HG03066 (cell line): ENCODE measurements around the gene DCN.
"Not testable (repeated sequence)": the region's sequence is repeated elsewhere in the genome, so short reads cannot be mapped to it uniquely, and the experiment has no call there.

ENCODE experiments used
- ATAC-seq: cut with Tn5 transposase; IDR thresholded peaks from one replicate; pipeline ENCODE4 v1.9.1; 2021; ENCODE audit warnings: low read depth; ENCODE audit not compliant: unreplicated experiment

The DCN gene, protein sequence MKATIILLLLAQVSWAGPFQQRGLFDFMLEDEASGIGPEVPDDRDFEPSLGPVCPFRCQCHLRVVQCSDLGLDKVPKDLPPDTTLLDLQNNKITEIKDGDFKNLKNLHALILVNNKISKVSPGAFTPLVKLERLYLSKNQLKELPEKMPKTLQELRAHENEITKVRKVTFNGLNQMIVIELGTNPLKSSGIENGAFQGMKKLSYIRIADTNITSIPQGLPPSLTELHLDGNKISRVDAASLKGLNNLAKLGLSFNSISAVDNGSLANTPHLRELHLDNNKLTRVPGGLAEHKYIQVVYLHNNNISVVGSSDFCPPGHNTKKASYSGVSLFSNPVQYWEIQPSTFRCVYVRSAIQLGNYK

DNA sequence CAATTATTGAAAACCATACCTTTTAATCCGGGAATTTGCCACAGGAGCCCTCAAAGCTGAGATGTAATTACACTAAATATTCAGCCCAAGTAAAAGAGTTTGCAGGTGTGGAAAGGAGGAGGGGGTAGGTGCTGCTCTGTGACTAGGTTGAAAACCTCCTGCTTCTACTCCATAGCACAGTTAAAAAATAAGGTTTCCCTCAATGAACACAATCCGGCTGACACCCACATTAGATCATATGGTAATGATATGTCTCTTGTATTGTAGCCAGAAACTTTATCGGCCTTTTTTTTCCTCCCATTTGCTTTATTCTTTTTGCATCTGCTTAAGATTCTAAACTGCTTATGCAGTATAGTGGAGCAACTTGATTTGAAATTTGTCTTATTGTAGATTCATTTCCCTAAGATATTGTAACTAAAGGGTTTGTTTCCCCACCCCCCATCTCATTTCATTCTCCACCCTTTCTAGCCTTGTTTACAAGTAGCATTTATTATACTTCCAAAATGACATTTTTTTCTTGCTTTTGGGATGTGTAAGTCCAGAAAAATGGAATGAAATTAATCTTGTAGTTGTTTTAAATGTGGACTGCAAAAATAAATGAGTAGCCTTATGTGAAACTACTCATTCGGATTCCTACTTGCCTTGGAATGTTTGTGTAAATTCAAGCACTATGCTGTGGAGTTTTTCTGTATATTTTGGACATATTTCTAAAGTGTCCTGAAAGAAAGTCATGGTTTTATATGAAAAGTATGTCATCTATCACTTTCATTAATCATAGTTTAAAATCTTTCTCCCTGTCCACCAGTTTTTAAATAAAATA, at the start of gene DCN:
DCN (minus strand) TSS at position 182 of the 820 bp plus-strand sequence. CDS start 4,265 bp downstream, outside the sequence.
- no peak for ATAC-seq

DNA sequence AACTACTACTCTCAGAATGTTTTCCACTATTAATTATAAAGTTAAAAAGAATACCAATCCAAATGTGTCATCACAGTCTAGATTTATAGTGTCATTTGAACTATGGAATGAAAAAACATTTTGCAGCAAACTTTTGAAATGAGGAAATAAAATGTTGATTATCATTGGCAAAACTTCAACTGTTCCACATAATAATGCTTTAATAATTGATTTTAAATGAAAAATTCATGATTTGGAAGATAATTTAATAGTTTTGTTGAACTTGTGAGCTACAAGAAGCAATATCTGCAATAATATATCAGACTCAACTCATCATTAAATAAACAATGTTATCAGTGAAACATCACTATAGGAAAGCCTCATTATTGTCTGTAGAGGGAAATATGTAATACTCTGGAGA, 48.2 kb upstream of the DCN start:
- ATAC-seq, result no peak

DNA sequence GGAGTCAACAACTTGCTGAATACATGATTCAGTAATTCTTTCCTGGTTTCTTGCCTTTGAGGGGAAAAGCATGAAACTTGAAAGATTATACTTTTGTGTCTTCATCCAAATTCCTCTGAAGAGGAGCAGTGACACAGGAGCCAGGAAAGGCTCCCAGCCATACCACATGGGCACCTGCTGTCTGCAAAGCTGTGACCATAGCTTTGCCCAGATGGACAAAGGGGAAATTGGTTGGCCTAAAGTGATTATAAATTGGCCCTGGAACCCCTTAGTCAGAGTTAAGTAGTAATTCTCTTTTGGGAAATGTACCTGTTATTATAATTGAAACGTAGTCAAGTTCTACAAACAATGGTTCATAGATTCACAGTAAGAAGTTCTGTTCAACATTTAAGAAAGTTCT, 44.3 kb upstream of the DCN start:
- no peak for ATAC-seq

DNA sequence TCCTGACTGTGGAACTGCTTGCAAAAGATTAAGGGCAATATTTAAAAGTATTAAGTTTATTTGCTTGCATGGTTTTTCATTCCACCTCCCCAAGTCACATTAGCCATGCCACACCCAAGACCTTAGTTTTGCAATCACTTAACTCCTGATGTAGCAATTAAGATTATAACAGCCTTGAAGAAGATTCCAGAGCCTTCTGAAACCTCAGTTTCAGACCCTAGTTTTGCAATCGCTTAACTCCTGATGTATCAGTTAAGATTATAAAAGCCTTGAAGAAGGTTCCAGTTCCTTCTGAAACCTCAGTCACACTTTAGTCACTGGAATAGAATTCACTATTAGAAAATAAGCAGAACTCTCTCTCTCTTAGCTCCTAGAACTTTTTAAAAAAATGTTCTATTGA, 42.7 kb upstream of the DCN start:
- ATAC-seq, result no peak

DNA sequence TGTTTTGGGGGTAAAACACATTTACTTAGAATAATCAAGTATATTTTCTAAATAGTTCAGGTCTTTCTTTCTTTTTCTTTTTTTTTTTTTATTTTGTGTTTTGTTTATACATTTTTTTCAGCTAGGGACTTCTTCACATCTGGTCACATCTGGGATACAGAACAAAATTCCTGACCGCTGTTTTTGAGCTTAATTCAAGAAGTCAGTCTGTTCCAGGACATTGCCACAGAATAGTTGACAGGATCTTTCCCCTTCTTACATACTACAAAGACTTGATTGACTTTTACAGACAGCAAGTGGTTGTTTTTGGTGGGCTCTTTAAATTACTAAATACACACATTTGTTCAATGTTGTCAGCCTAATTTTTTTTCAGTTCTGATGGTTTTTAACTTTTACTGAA, 41.8 kb upstream of the DCN start:
- ATAC-seq, result no peak

DNA sequence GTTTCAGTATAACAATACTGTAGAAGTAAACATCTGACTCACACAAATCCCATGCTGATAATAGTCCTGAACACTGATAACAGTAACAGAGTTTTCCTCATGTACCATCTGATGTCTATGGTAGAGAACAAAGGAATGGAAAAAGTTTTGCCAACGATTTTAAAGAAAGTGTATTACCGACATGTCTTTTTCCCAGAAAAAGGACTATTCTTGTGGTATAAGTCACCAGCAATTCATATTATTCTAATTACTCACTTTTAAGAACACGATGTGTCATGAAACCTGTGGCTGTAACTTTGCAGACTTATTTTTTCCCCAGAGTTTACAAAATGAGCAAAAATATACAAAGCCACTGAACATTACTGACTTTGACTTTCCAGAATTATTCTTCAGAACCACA, 40.1 kb upstream of the DCN start:
- ATAC-seq, result no peak

DNA sequence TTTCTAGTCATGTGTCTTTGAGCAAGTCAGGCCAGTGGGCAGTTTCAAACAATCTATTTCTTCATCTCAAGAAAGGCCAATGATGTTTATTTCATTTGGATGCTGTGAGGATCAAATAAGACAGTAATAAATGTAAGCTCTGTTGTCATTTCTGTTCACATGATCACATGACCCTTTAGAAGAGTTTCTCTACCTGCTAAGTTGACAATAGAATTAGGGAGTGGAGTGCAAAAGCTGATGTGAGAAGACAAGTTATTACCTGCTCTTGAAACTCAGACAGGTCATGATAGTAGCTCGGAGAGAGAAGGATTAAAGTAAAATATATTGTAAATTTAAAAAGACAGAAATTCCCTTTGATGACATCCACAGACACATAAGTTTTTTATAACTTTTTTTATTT, 37.3 kb upstream of the DCN start:
- no peak for ATAC-seq

DNA sequence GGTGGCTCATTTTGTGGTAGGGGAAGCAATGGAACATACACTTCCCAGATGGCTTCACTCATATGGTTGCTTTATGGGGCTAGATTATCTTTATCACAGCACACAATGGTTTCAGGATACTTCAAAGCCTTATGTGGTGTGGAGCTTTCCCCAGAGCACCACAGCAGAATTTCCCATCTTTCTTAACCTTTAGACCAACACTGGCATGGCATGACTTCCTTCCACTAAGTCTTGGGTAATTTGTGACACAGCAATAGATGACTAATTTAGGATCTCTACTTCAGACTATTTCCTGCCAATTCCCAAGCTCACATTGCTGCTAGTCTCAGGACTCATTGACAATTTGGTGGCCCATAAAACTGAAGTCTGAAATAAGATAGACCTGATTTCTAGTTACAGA, 36.9 kb upstream of the DCN start:
- ATAC-seq, result no peak

DNA sequence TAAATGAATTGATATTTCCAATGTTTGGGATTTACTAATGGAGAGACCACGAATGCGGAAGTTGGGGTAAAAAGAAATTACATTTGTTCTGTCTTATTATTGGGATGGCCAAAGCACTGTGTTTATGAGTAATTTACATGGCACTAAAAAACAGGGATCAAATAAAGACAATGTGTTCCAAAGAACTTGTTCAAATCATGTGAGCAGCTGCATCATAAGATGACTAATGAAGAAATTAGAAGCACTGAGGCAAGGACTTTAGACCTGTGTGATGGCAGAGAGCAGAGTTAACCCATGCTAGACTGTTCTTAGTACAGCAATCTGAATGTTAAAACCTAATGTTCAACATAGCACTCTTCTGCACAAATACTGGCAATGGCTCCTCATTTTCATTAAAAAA, 34.3 kb upstream of the DCN start:
- no peak for ATAC-seq

DNA sequence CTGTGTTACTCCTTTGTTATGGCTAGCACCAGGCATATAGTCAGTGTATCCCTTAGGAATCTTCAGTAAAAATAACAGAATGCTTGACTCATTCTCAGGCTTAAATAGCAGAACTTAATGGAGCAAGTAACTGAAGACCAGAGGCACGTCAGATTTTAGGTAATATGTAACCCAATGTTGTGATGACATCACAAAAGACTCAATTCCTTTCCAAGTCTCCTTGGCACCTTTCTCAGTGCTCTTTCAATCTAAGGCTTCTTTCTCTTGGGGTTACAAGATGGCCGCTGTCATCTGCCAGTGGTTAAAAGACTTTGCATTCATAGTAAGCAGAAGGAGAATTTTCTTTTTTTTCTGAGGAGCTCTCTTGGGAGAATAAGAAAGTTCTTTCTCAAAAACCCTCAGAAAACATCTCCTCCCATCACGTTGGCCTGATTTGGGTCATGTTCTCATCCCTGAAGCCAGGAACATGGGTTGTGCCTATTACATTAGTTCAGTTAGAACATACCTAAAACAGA, 33.4 kb upstream of the DCN start:
- ATAC-seq, result no peak

DNA sequence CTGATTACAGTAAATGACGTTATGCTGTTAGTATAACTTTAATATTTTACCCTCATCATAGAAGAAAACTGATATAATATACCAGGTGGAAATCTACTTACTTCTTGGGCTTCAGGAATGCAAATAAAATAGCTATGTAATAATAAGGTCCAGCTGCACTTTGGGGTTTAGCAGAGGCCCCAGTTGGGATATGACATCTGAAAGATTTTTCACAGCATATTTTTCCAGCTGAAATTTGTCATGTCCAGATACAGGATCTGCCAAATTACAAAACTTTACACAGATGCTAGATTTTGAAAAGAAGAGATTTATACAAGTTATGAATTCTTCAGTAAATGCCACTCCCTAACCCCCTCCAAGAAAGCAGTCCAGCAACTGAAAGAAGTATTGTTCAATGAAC, 29.2 kb upstream of the DCN start:
- no peak for ATAC-seq

DNA sequence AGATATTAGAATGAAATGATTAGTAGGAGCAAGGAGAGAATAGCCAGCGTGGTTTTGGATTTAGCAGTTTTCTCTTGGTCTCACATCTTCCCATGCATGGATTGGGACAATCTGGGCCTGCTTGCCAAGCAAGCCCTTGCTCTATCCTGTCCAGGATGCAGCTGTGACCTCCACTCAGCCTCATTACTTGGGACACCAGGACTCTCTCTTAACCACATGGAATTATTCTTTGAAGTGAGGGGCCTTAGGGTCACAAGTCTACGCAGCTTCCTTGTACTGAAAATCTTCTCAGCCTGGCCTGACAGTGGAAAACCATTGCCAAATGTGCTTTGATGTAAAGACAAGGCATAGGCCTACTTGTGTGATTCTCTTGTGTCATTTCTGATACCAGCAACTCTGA, 28.0 kb upstream of the DCN start:
- ATAC-seq, result no peak

DNA sequence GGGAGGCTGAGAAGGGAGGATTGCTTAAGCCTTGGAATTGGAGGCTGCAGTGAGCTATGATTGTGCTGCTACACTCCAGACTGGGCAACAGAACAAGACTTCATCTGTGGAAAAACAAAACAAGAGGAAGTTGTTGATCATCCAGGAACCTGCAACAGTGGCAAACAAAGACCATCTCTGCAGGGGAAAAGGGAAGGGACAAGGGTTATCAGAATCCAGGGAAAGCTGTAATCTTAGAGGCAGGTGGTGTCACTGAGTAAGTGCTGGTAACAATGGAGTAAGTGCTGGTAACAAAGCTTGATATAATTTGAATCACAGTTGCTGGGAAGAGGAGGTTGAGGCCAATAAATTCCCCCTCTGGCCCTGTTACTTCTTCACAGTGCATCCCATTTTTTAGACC, 27.5 kb upstream of the DCN start:
- no peak for ATAC-seq

DNA sequence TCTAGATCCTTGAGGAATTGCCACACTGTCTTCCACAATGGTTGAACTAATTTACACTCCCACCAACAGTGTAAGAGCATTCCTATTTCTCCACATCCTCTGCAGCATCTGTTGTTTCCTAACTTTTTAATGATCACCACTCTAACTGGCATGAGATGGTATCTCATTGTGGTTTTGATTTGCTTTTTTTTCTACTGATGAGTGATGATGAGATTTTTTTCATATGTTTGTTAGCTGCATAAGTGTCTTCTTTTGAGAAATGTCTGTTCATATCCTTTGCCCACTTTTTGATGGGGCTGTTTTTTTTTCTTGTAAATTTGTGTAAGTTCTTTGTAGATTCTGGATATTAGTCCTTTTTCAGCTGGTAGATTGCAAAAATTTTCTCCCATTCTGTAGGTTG, 24.7 kb upstream of the DCN start:
- not testable (repeated sequence) for ATAC-seq

DNA sequence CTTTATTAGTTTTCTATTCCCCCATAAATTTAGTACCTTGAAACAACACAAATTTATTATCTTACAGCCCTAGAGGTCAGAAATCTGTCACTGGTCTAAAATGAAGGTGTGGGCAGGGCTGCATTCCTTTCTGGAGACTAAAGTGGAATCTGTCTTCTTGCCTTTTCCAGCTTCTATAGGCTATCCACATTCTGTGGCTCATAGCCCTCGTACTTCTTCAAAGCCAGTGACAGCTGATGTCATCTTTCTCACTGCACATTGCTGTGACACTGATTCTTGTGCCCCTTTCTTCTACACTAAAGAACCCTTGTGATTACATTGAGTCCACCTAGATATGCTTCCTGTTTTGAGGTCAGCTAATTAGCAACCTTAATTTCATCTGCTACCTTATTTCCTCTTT, 23.2 kb upstream of the DCN start:
- ATAC-seq, result no peak

DNA sequence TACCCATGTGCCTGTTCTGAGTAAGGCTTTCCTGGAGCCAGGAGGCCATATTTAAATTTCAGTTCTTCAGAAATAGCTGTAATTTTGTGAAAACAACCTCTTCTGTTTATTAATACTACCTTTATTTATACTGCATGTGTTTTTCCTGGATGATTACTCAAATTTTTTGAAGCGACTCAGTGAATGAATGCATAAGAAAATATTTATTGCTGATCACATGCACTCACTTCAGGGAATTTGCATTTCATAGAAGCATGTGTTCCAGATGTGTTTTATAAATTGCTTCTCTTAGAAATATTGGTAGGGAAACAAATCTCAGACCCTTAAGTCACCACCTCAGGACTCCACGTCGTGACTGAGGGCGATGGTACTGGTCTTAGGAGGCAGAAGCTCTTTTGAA, 21.8 kb upstream of the DCN start:
- no peak for ATAC-seq

DNA sequence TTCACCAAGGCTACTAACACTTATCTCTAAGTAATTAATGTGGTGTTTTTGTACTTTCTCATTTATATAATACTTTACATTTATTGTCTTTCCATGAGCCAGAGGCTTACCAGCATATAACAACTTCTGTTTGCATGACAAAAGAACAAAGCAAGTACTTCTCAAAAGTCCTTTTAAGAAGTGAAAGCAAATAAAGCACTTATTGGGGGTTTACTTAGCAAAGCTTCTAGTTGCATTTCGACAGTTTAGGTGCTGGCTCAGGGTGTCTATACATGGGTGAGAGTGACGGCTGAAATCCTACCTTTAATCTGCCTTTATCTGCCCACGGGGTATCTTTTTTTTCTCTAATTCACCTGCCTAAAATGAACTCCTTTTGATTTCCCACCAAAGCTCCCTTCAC, 21.0 kb upstream of the DCN start:
- ATAC-seq, result no peak

DNA sequence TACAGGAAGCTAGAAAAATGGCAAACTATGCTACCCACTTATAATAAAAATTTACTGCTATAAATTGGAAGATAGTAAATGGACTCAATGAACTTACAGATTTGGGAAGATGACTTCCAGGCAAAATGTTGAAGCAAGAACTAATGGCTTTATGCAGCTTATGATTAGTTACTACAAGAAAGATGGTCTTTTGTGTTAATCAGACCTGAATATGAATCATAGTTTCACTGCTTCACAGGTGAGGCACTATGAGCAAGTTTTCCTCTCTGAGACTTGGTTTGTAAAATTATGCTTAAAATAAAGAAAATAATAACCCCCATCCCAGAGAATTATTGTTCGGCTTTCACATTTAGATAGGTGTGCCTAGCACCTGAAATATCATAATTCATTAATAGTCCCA, 19.8 kb upstream of the DCN start:
- no peak for ATAC-seq

DNA sequence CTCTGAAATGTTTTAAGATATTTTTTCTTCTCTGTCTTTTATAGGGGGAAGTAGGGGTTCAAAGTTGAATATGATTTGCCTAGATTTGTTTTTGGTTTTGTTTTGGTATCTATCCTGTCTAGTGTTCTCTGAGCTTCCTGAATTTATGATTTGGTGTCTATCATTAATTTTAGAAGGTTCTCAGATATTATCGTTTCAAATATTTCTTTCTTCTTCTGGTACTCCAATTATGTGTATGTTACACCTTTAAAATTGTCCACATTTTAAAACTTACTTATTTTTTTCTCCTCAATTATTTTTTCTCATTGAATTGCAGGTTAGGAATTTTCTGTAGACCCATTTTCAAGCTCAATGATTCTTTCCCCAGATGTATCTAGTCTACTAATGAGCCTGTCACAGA, 13.8 kb upstream of the DCN start:
- no peak for ATAC-seq

DNA sequence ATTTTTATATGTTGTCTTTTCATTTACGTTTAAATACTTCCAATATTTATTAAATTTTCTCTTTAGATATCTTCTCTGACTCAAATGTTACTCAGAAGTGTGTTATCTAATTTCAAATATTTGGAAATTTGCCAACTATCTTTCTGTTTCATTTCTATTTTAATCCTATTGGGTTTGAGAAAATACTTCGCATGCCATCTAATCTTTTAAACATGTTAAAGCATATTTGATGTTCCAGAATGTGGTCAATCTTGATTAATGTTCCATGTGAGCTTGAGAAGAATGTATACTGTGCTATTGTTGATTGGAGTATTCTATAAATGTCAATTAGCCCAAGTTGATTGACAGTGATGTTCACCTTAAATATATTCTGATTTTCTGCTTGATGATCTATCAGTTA, 11.9 kb upstream of the DCN start:
- ATAC-seq, result no peak

DNA sequence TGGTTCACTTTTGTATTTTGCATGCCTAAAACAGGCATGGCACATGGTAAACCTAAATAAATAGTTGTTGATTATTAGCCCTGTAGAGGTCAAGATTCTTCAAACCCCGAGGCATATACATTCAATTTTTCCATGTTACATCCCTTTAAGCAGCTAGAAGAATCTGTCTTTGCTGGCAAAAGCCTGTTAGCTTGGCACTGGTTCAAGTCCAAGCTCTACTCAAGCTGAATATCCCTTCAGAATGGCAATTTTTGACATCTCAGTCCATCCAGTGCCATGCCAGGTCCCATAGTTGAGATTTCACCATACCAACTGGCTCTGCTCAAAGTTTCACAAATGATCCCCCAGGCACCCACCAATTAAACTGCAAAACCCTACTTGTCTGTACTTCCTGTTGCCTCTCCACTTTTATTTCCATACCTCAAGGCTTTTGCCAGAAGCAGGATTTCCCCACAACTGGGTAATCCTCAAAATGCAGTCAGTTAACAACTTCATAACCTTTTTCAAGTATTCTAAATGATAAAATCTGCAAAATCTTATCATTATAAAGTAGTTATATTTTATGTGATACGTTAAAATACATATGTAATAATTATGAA, 9.0 kb upstream of the DCN start:
- ATAC-seq, result no peak

DNA sequence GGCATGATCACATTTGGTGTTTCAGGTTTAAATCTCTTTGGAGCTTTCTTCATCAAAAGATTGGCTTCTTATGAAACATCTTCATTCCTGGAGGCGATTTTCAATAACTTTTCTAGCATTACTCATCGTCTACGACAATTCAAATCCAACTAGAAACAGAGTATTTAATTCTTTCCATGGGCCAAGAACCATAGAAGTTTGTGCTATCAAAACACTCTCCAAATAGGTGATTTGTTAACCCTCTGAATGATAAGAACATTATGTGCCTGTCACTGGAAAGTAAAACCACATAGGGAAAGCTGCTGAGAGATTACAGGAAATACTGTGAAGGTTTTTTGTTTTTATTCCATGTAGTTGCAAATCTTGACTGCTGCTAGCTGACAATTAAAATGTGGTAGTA, 6.9 kb upstream of the DCN start:
- no peak for ATAC-seq
